ENCODE results near the gene BRIX1. TPM values are rescaled to one million over a fixed set of nuclear protein-coding genes. Genes with fewer than 3 reads are reported as not detected.

The BRIX1 gene
- total RNA-seq, 2 donors from 2014 or later, result 16.8 to 33.5 TPM

GRCh38 chr5:34957321-34957720 lies 41.8 kb downstream of the BRIX1 start:
- no peaks in the 10 kb centered on the region for H3K27me3 ChIP-seq (replicated peaks; ENCODE audit: insufficient read depth)
- no peaks in the 10 kb centered on the region for H3K4me1 ChIP-seq (ENCODE audit: control insufficient read depth in 1 of 2, low read depth in 2 of 2)
- no peak overlapping the region for H3K27ac ChIP-seq
- no peak for DNase-seq (ENCODE audit: low spot score)
- no peak for TF ChIP-seq CTCF (IDR thresholded peaks at IDR 0.05)
- ATAC-seq (ENCODE audit: insufficient number of reproducible peaks, low FRiP score, low read depth), result no peak
- H3K4me3 ChIP-seq, result no peak overlapping the region
- no peaks in the 10 kb centered on the region for H3K9me3 ChIP-seq
- peaks cover 17% of the 10 kb centered on the region for H3K36me3 ChIP-seq

GRCh38 chr5:34957857-34958690 lies 42.6 kb downstream of the BRIX1 start:
- Histone ChIP-seq H3K9me3 (no peaks in the 10 kb centered on the region), H3K36me3 (peaks cover 11% of the 10 kb centered on the region), H3K27ac (no peak overlapping the region), H3K27me3 (replicated peaks; ENCODE audit: insufficient read depth) (no peaks in the 10 kb centered on the region), H3K4me1 (ENCODE audit: control insufficient read depth in 1 of 2, low read depth in 2 of 2) (no peaks in the 10 kb centered on the region), H3K4me3 (no peak overlapping the region)
- no peak for ATAC-seq (ENCODE audit: insufficient number of reproducible peaks, low FRiP score, low read depth)
- DNase-seq (ENCODE audit: low spot score), result no peak
- TF ChIP-seq CTCF (IDR thresholded peaks at IDR 0.05), result peak; percentile 19

- ATAC-seq (ENCODE audit: insufficient number of reproducible peaks, low FRiP score, low read depth), result no peak
Observed at GRCh38 chr5:34959323-34959722, 43.8 kb downstream of the BRIX1 start.

GRCh38 chr5:34967540-34967939 lies 52.0 kb downstream of the BRIX1 start:
- Histone ChIP-seq H3K27ac (no peak overlapping the region), H3K9me3 (no peaks in the 10 kb centered on the region), H3K36me3 (no peaks in the 10 kb centered on the region), H3K4me3 (no peak overlapping the region), H3K4me1 (ENCODE audit: control insufficient read depth in 1 of 2, low read depth in 2 of 2) (no peaks in the 10 kb centered on the region), H3K27me3 (replicated peaks; ENCODE audit: insufficient read depth) (no peaks in the 10 kb centered on the region)
- ATAC-seq (ENCODE audit: insufficient number of reproducible peaks, low FRiP score, low read depth), result no peak
- TF ChIP-seq CTCF (IDR thresholded peaks at IDR 0.05), result no peak
- DNase-seq (ENCODE audit: low spot score), result no peak

More at GRCh38 chr5:34959323-34959722, 43.8 kb downstream of the BRIX1 start:
- TF ChIP-seq CTCF (IDR thresholded peaks at IDR 0.05), result no peak
- DNase-seq (ENCODE audit: low spot score), result no peak
- Histone ChIP-seq H3K27me3 (replicated peaks; ENCODE audit: insufficient read depth) (no peaks in the 10 kb centered on the region), H3K27ac (no peak overlapping the region), H3K36me3 (peaks cover 7% of the 10 kb centered on the region), H3K4me1 (ENCODE audit: control insufficient read depth in 1 of 2, low read depth in 2 of 2) (no peaks in the 10 kb centered on the region), H3K4me3 (no peak overlapping the region), H3K9me3 (no peaks in the 10 kb centered on the region)

- DNase-seq (ENCODE audit: low spot score) (no peak), ATAC-seq (ENCODE audit: insufficient number of reproducible peaks, low FRiP score, low read depth) (no peak)
- Histone ChIP-seq H3K27me3 (replicated peaks; ENCODE audit: insufficient read depth) (no peaks in the 10 kb centered on the region), H3K4me1 (ENCODE audit: control insufficient read depth in 1 of 2, low read depth in 2 of 2) (no peaks in the 10 kb centered on the region), H3K36me3 (no peaks in the 10 kb centered on the region), H3K4me3 (no peak overlapping the region), H3K27ac (no peak overlapping the region), H3K9me3 (no peaks in the 10 kb centered on the region)
- no peak for TF ChIP-seq CTCF (IDR thresholded peaks at IDR 0.05)
Observed at GRCh38 chr5:34968258-34968657, 52.7 kb downstream of the BRIX1 start.

Data from thoracic aorta (tissue), 2 donors.